Activated naive CD8-positive, alpha-beta T cell treated with anti-CD3 and anti-CD28 coated beads, Interleukin-2, amount 50 U/mL, for 24 hours (primary cell): ENCODE results near the gene CLCF1.
A peak's percentile ranks its signal among the peaks of the same experiment; 100 is the strongest.
"Not testable (repeated sequence)": the region's sequence is repeated elsewhere in the genome, so short reads cannot be mapped to it uniquely, and the experiment has no call there.

Experiments
- ATAC-seq: fragments of 150-1000 bp; cut with Tn5 transposase; one replicate; pipeline ENCODE4 v1.10.0; 2021
- DNase-seq: peaks from one replicate; pipeline ENCODE4 v3.0.0; 2021
- H3K27ac Mint-ChIP-seq: one replicate; pipeline ENCODE4 v1.8.0; 2021; ENCODE audit warnings: mild to moderate bottlenecking, mixed read lengths
- H3K27me3 Mint-ChIP-seq: one replicate; pipeline ENCODE4 v1.8.0; 2021; ENCODE audit warnings: mixed read lengths
- H3K36me3 Mint-ChIP-seq: one replicate; pipeline ENCODE4 v1.8.0; 2021; ENCODE audit warnings: low read depth, mixed read lengths
- H3K4me1 Mint-ChIP-seq: one replicate; pipeline ENCODE4 v1.8.0; 2021; ENCODE audit warnings: mixed read lengths
- H3K4me3 Mint-ChIP-seq: one replicate; pipeline ENCODE4 v1.8.0; 2021; ENCODE audit warnings: mild to moderate bottlenecking, moderate library complexity, mixed read lengths
- H3K9me3 Mint-ChIP-seq: one replicate; pipeline ENCODE4 v1.8.0; 2021; ENCODE audit warnings: mixed read lengths

The CLCF1 gene

GRCh38 chr11:67332081-67332691 is 41.2 kb downstream of the CLCF1 start:
- ATAC-seq (no peak), DNase-seq (no peak)
- Mint-ChIP-seq H3K27ac (no peak overlapping the region), H3K36me3 (no peaks in the 10 kb centered on the region), H3K27me3 (no peaks in the 10 kb centered on the region), H3K9me3 (no peaks in the 10 kb centered on the region), H3K4me1 (no peaks in the 10 kb centered on the region), H3K4me3 (no peak overlapping the region)

GRCh38 chr11:67323526-67323925 is 49.9 kb downstream of the CLCF1 start:
- no peak for DNase-seq

GRCh38 chr11:67322049-67322448 is 51.3 kb downstream of the CLCF1 start:
- Mint-ChIP-seq H3K27ac (no peak overlapping the region), H3K4me3 (no peak overlapping the region), H3K27me3 (peaks cover 4% of the 10 kb centered on the region), H3K9me3 (no peaks in the 10 kb centered on the region), H3K36me3 (peaks cover 3% of the 10 kb centered on the region), H3K4me1 (peaks cover 17% of the 10 kb centered on the region)
- ATAC-seq = no peak
- no peak for DNase-seq

More at GRCh38 chr11:67323526-67323925, 49.9 kb downstream of the CLCF1 start:
- H3K4me3 Mint-ChIP-seq = no peak overlapping the region
- no peaks in the 10 kb centered on the region for H3K27me3 Mint-ChIP-seq
- ATAC-seq = no peak
- no peaks in the 10 kb centered on the region for H3K36me3 Mint-ChIP-seq
- no peak overlapping the region for H3K27ac Mint-ChIP-seq
- peaks cover 8% of the 10 kb centered on the region for H3K4me1 Mint-ChIP-seq
- no peaks in the 10 kb centered on the region for H3K9me3 Mint-ChIP-seq

GRCh38 chr11:67321313-67321871 is 52.0 kb downstream of the CLCF1 start:
- no peak overlapping the region for H3K27ac Mint-ChIP-seq

GRCh38 chr11:67320691-67321090 is 52.7 kb downstream of the CLCF1 start:
- Mint-ChIP-seq H3K27ac (no peak overlapping the region), H3K27me3 (peaks cover 4% of the 10 kb centered on the region), H3K4me3 (no peak overlapping the region), H3K36me3 (peaks cover 3% of the 10 kb centered on the region), H3K4me1 (peaks cover 20% of the 10 kb centered on the region), H3K9me3 (no peaks in the 10 kb centered on the region)
- no peak for DNase-seq
- ATAC-seq = no peak

More at GRCh38 chr11:67321313-67321871, 52.0 kb downstream of the CLCF1 start:
- Mint-ChIP-seq H3K4me3 (no peak overlapping the region), H3K4me1 (peaks cover 20% of the 10 kb centered on the region), H3K36me3 (peaks cover 3% of the 10 kb centered on the region), H3K27me3 (peaks cover 4% of the 10 kb centered on the region), H3K9me3 (no peaks in the 10 kb centered on the region)
- ATAC-seq (no peak), DNase-seq (no peak)

GRCh38 chr11:67320011-67320410 is 53.4 kb downstream of the CLCF1 start:
- H3K4me3 Mint-ChIP-seq = no peak overlapping the region
- H3K9me3 Mint-ChIP-seq = no peaks in the 10 kb centered on the region
- H3K4me1 Mint-ChIP-seq = peaks cover 20% of the 10 kb centered on the region
- no peak overlapping the region for H3K27ac Mint-ChIP-seq
- no peak for ATAC-seq
- DNase-seq = no peak
- peaks cover 4% of the 10 kb centered on the region for H3K27me3 Mint-ChIP-seq
- H3K36me3 Mint-ChIP-seq = peaks cover 3% of the 10 kb centered on the region

GRCh38 chr11:67318876-67319275 is 54.5 kb downstream of the CLCF1 start:
- Mint-ChIP-seq H3K4me1 (peaks cover 20% of the 10 kb centered on the region), H3K4me3 (peak overlapping the region; percentile 94)
- not testable (repeated sequence) for H3K36me3 Mint-ChIP-seq, H3K27me3 Mint-ChIP-seq, H3K27ac Mint-ChIP-seq, H3K9me3 Mint-ChIP-seq, DNase-seq, ATAC-seq

- H3K9me3 Mint-ChIP-seq = no peaks in the 10 kb centered on the region
- peaks cover 27% of the 10 kb centered on the region for H3K4me1 Mint-ChIP-seq
- H3K27me3 Mint-ChIP-seq = peaks cover 4% of the 10 kb centered on the region
- peaks cover 3% of the 10 kb centered on the region for H3K36me3 Mint-ChIP-seq
- peak overlapping the region; percentile 94 for H3K4me3 Mint-ChIP-seq
- DNase-seq = no peak
- ATAC-seq = peak; percentile 5
- peak overlapping the region; percentile 98 for H3K27ac Mint-ChIP-seq
Observed at GRCh38 chr11:67317888-67318555, 55.4 kb downstream of the CLCF1 start.

- ATAC-seq (peak; percentile 84), DNase-seq (peak; percentile 99)
- Mint-ChIP-seq H3K27ac (peak overlapping the region; percentile 98), H3K36me3 (peaks cover 3% of the 10 kb centered on the region), H3K4me1 (peaks cover 33% of the 10 kb centered on the region), H3K9me3 (no peaks in the 10 kb centered on the region), H3K27me3 (peaks cover 4% of the 10 kb centered on the region), H3K4me3 (peak overlapping the region; percentile 94)
Observed at GRCh38 chr11:67317205-67317887, 56.1 kb downstream of the CLCF1 start.

GRCh38 chr11:67316882-67317204 is 56.6 kb downstream of the CLCF1 start:
- DNase-seq (no peak), ATAC-seq (no peak)
- Mint-ChIP-seq H3K36me3 (peaks cover 3% of the 10 kb centered on the region), H3K9me3 (no peaks in the 10 kb centered on the region), H3K27me3 (peaks cover 4% of the 10 kb centered on the region), H3K4me1 (peaks cover 38% of the 10 kb centered on the region), H3K27ac (peak overlapping the region; percentile 98), H3K4me3 (peak overlapping the region; percentile 94)

- Mint-ChIP-seq H3K27me3 (peaks cover 4% of the 10 kb centered on the region), H3K4me3 (no peak overlapping the region), H3K27ac (no peak overlapping the region), H3K4me1 (peaks cover 43% of the 10 kb centered on the region), H3K36me3 (peaks cover 3% of the 10 kb centered on the region), H3K9me3 (no peaks in the 10 kb centered on the region)
- ATAC-seq = no peak
- DNase-seq = no peak
Observed at GRCh38 chr11:67315325-67315909, 58.0 kb downstream of the CLCF1 start.

- Mint-ChIP-seq H3K27ac (no peak overlapping the region), H3K27me3 (peaks cover 4% of the 10 kb centered on the region), H3K36me3 (peaks cover 3% of the 10 kb centered on the region), H3K4me3 (no peak overlapping the region), H3K4me1 (peaks cover 41% of the 10 kb centered on the region), H3K9me3 (no peaks in the 10 kb centered on the region)
- no peak for ATAC-seq
- DNase-seq = no peak
Observed at GRCh38 chr11:67314218-67314617, 59.2 kb downstream of the CLCF1 start.
